Measurements from ENCODE around the gene CFAP54. TPM values are rescaled to one million over a fixed set of nuclear protein-coding genes. Genes with fewer than 3 reads are reported as not detected.

CFAP54 gene
- total and polyA plus RNA-seq, 2 donors (not counting 3 experiments of a cell fraction or from before 2014, with no cell fraction given) = 3.6 to 26.9 TPM

GRCh38 chr12:96811083-96811482, 321.7 kb downstream of the CFAP54 start:
- H3K27me3 ChIP-seq (ENCODE audit: control insufficient read depth in 2 of 2, insufficient read depth in 2 of 2, low read length in 2 of 2) = no peaks in the 10 kb centered on the region
- no peak overlapping the region for H3K4me3 ChIP-seq (replicated peaks in 1 of 3; ENCODE audit: insufficient read depth in 1 of 3, low read depth in 1 of 3, low read length in 3 of 3)
- H2AFZ ChIP-seq (ENCODE audit: low read depth, low read length) = peak overlapping the region; percentile 40
- no peaks in the 10 kb centered on the region for H3K36me3 ChIP-seq (ENCODE audit: control insufficient read depth in 2 of 2, extremely low read depth in 1 of 2, insufficient read depth in 2 of 2, low read length in 2 of 2)
- H3K4me1 ChIP-seq (ENCODE audit: control insufficient read depth, extremely low read depth, insufficient read depth, low read length) = peaks cover 37% of the 10 kb centered on the region
- H3K79me2 ChIP-seq (ENCODE audit: control insufficient read depth, insufficient read depth, low read length) = no peaks in the 10 kb centered on the region
- TF ChIP-seq POLR2AphosphoS5 (IDR thresholded peaks at IDR 0.05; ENCODE audit: insufficient read depth, low read depth, low read length) = no peak
- no peak for TF ChIP-seq MYC (IDR thresholded peaks at IDR 0.05; ENCODE audit: low read depth, low read length)
- no peak for TF ChIP-seq EZH2 (IDR thresholded peaks at IDR 0.05; ENCODE audit: borderline replicate concordance, low read depth, low read length, severe bottlenecking)
- no peak for TF ChIP-seq GATA2 (IDR thresholded peaks at IDR 0.05; ENCODE audit: insufficient read depth, insufficient read length, low read depth, low read length)
- peak; percentile 93 for TF ChIP-seq JUN (IDR thresholded peaks at IDR 0.05; ENCODE audit: borderline replicate concordance, insufficient read depth, insufficient read length, low read depth)
- TF ChIP-seq FOS (IDR thresholded peaks at IDR 0.05; ENCODE audit: borderline replicate concordance, insufficient read depth, low read length) = peak; percentile 89
- peak; percentile 17 for TF ChIP-seq POLR2A (IDR thresholded peaks at IDR 0.05; ENCODE audit: low read depth, low read length)
- TF ChIP-seq CTCF (IDR thresholded peaks at IDR 0.05; ENCODE audit: extremely low read depth in 1 of 2, insufficient read depth in 1 of 2, low read depth in 1 of 2, low read length in 2 of 2) = no peak
- TF ChIP-seq MAX (IDR thresholded peaks at IDR 0.05; ENCODE audit: insufficient read depth, insufficient read length) = no peak
- no peaks in the 10 kb centered on the region for H4K20me1 ChIP-seq (replicated peaks; ENCODE audit: control insufficient read depth, extremely low read depth, insufficient read depth, low read length)
- dilution Hi-C loops (cut with MboI; ENCODE audit: extremely low pct_ligation_motif_present, low sequenced_read_pairs) = no loop called here
- ChIA-PET CTCF (interaction anchor here (0.7 to 1.6 kb wide), 8 partner anchors 10 to 176 kb away, joined by 3 to 6 read pairs (median 3); no protein-coding TSS in a partner anchor), POLR2A (no interaction called here)
- BruUV-seq (replicated peaks) = no TSS peak
- H3K9me1 ChIP-seq (replicated peaks; ENCODE audit: control insufficient read depth, extremely low read depth, insufficient read depth, low read length) = no peaks in the 10 kb centered on the region
- FAIRE-seq (peak; percentile 98), DNase-seq (ENCODE audit: low read depth, low spot score) (peak; percentile 94)
- intact Hi-C loops (cut with micrococcal nuclease) = loop anchor here (1.0 to 5.0 kb wide), 2 partner anchors 76 to 96 kb away; partner anchors contain the start of gene NEDD1
- H3K27ac ChIP-seq (ENCODE audit: insufficient read depth, low read depth, low read length) = peak overlapping the region; percentile 93
- peak overlapping the region; percentile 67 for H3K9ac ChIP-seq (replicated peaks; ENCODE audit: extremely low read depth, insufficient read depth, low read length)
- peak overlapping the region; percentile 84 for H3K4me2 ChIP-seq (ENCODE audit: insufficient read depth, low read length)
- no peaks in the 10 kb centered on the region for H3K9me3 ChIP-seq (replicated peaks; ENCODE audit: control insufficient read depth, insufficient read depth, low read length)

Measured in endothelial cell of umbilical vein (primary cell).